WTC11 (cell line): ENCODE data around the gene HLCS. TPM values are rescaled to one million over a fixed set of nuclear protein-coding genes. Genes with fewer than 3 reads are reported as not detected.

Source experiments
- ATAC-seq: fragments of 200-7000 bp; cut with Tn5 transposase; 2 replicates; pipeline ENCODE4 v1.10.0; 2021; ENCODE audit warnings: mild to moderate bottlenecking, moderate library complexity
- CTCF ChIA-PET: fragments of 300-600 bp; sonication (Branson Sonifier 250); formaldehyde crosslinking; loops from one replicate; lab custom pipeline; 2021; ENCODE audit warnings: antibody characterized with exemption; lab: Charles Lee
- POLR2A ChIA-PET: fragments of 350-600 bp; sonication (Branson Sonifier 250); formaldehyde crosslinking; loops from one replicate; lab custom pipeline; 2021; ENCODE audit warnings: antibody characterized with exemption; lab: Charles Lee
- DNase-seq: peaks from one replicate; pipeline ENCODE4 v3.0.0; 2021; ENCODE audit warnings: low spot score
- H3K27ac Mint-ChIP-seq: 2 replicates; pipeline ENCODE4 v1.8.0; 2021; ENCODE audit warnings: mixed read lengths
- H3K27me3 Mint-ChIP-seq: 2 replicates; pipeline ENCODE4 v1.8.0; 2021; ENCODE audit warnings: low read depth, mild to moderate bottlenecking, moderate library complexity, mixed read lengths
- H3K36me3 Mint-ChIP-seq: 2 replicates; pipeline ENCODE4 v1.8.0; 2021; ENCODE audit warnings: mixed read lengths
- H3K4me1 Mint-ChIP-seq: 2 replicates; pipeline ENCODE4 v1.8.0; 2022; ENCODE audit warnings: mixed read lengths
- H3K4me3 Mint-ChIP-seq: 2 replicates; pipeline ENCODE4 v1.8.0; 2021; ENCODE audit warnings: mild to moderate bottlenecking, moderate library complexity, mixed read lengths
- H3K9me3 Mint-ChIP-seq: 2 replicates; pipeline ENCODE4 v1.8.0; 2021; ENCODE audit warnings: mixed read lengths
- ATF1 ChIP-seq: sonication (generic); formaldehyde crosslinking; IDR thresholded peaks from 2 replicates; pipeline ENCODE4 v1.8.1; 2023; ENCODE audit warnings: mild to moderate bottlenecking, moderate library complexity, missing genetic modification reagents
- FOXP1 ChIP-seq: sonication (generic); formaldehyde crosslinking; IDR thresholded peaks from 2 replicates; pipeline ENCODE4 v1.8.0; 2022; ENCODE audit warnings: missing genetic modification reagents, mild to moderate bottlenecking, moderate library complexity, borderline replicate concordance
- GABPB1 ChIP-seq: sonication (generic); formaldehyde crosslinking; IDR thresholded peaks from 2 replicates; pipeline ENCODE4 v1.8.1; 2023; ENCODE audit warnings: mild to moderate bottlenecking, missing genetic modification reagents
- IRF2 ChIP-seq: sonication (generic); formaldehyde crosslinking; IDR thresholded peaks from 2 replicates; pipeline ENCODE4 v1.8.0; 2022; ENCODE audit warnings: low read depth, missing genetic modification reagents, borderline replicate concordance
- JUN ChIP-seq: sonication (generic); formaldehyde crosslinking; IDR thresholded peaks from 2 replicates; pipeline ENCODE4 v1.8.0; 2023; ENCODE audit warnings: mild to moderate bottlenecking, missing genetic modification reagents
- NR3C1 ChIP-seq: sonication (generic); formaldehyde crosslinking; conservative IDR thresholded peaks from 2 replicates; pipeline ENCODE4 v1.8.1; 2023; ENCODE audit warnings: low read depth, mild to moderate bottlenecking, missing genetic modification reagents
- OVOL2 ChIP-seq: fragments of 250-450 bp; sonication (Bioruptor Pico); IDR thresholded peaks from 2 replicates; pipeline ENCODE4 v1.9.0; 2021; ENCODE audit warnings: mild to moderate bottlenecking, borderline replicate concordance
- SMAD3 ChIP-seq: sonication (generic); formaldehyde crosslinking; IDR thresholded peaks from 2 replicates; pipeline ENCODE4 v1.8.0; 2022; ENCODE audit warnings: missing genetic modification reagents, mild to moderate bottlenecking, borderline replicate concordance
- TCF7 ChIP-seq: sonication (generic); formaldehyde crosslinking; IDR thresholded peaks from 2 replicates; pipeline ENCODE4 v1.8.0; 2022; ENCODE audit warnings: mild to moderate bottlenecking, low read depth, missing genetic modification reagents, moderate library complexity
- total RNA-seq: library from RNA; stranded (reverse); gene quantifications from 3 replicates; pipeline ENCODE4 v1.2.3, GENCODE V29; 2021
- TF ChIP-seq, protein P1 (sequence below): sonication (generic); formaldehyde crosslinking; IDR thresholded peaks from 2 replicates; pipeline ENCODE4 v1.8.1; 2022; ENCODE audit warnings: low read depth, missing genetic modification reagents, borderline replicate concordance
- TF ChIP-seq, protein P2 (sequence below): sonication (generic); formaldehyde crosslinking; IDR thresholded peaks from 2 replicates; pipeline ENCODE4 v1.8.1; 2022; ENCODE audit warnings: missing genetic modification reagents, borderline replicate concordance
- TF ChIP-seq, protein P3 (sequence below): sonication (generic); formaldehyde crosslinking; IDR thresholded peaks from 2 replicates; pipeline ENCODE4 v1.8.0; 2022; ENCODE audit warnings: mild to moderate bottlenecking, missing genetic modification reagents
- TF ChIP-seq, protein P4 (sequence below): fragments of 250-450 bp; sonication (Bioruptor Pico); IDR thresholded peaks from 2 replicates; pipeline ENCODE4 v1.9.0; 2021; ENCODE audit warnings: mild to moderate bottlenecking, borderline replicate concordance
- TF ChIP-seq, protein P5 (sequence below): sonication (generic); formaldehyde crosslinking; IDR thresholded peaks from 2 replicates; pipeline ENCODE4 v1.8.0; 2022; ENCODE audit warnings: mild to moderate bottlenecking, missing genetic modification reagents

The HLCS gene
- total RNA-seq, 1 experiment from 2014 or later = 9.3 TPM

DNA sequence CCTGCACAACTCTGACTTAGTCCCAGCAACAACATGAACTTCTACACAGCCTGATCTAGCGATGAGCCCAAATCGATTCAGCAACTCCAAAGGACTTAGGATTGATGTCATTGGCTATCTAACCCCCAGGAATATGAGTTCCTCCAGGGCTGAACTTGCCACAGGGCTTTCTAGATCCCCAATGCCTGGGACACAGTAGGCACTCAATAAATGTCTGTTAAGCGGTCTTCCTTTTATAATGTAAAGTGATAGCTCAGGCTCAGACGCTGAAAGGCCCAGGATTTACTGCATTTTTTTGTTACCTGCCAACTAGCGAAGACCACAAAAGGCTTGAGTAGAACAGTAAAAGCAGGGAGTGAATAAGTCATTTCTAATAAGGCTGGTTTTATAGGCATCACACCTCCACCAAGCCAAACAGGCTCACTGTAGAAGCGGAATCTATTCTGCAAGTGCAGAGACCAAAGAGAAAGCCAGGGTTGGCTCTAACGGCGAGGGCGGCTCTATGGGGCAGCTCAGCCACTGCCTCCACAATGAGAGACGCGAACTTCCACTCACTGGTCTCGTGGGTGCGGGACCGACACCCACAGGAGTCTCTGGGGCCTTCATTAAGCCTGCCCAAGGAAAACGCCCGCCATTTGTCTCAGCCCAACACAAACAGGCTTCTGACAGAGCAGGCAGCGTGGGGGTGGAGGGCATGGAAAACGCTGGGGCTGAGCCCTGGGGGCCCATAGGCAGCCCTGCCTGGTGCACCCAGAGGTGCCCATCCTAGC is 52.0 kb downstream of the HLCS start (continued):
- TF ChIP-seq NR3C1 (CRISPR knock-in tag) = no peak
- TF ChIP-seq ATF1 = no peak
- no peak for TF ChIP-seq OVOL2
- no peak for TF ChIP-seq SMAD3
- TF ChIP-seq, protein P1, sequence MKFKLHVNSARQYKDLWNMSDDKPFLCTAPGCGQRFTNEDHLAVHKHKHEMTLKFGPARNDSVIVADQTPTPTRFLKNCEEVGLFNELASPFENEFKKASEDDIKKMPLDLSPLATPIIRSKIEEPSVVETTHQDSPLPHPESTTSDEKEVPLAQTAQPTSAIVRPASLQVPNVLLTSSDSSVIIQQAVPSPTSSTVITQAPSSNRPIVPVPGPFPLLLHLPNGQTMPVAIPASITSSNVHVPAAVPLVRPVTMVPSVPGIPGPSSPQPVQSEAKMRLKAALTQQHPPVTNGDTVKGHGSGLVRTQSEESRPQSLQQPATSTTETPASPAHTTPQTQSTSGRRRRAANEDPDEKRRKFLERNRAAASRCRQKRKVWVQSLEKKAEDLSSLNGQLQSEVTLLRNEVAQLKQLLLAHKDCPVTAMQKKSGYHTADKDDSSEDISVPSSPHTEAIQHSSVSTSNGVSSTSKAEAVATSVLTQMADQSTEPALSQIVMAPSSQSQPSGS = no peak
- TF ChIP-seq IRF2 (CRISPR knock-in tag) = no peak
- TF ChIP-seq, protein P2, sequence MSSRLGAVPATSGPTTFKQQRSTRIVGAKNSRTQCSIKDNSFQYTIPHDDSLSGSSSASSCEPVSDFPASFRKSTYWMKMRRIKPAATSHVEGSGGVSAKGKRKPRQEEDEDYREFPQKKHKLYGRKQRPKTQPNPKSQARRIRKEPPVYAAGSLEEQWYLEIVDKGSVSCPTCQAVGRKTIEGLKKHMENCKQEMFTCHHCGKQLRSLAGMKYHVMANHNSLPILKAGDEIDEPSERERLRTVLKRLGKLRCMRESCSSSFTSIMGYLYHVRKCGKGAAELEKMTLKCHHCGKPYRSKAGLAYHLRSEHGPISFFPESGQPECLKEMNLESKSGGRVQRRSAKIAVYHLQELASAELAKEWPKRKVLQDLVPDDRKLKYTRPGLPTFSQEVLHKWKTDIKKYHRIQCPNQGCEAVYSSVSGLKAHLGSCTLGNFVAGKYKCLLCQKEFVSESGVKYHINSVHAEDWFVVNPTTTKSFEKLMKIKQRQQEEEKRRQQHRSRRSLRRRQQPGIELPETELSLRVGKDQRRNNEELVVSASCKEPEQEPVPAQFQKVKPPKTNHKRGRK (CRISPR knock-in tag) = no peak

DNA sequence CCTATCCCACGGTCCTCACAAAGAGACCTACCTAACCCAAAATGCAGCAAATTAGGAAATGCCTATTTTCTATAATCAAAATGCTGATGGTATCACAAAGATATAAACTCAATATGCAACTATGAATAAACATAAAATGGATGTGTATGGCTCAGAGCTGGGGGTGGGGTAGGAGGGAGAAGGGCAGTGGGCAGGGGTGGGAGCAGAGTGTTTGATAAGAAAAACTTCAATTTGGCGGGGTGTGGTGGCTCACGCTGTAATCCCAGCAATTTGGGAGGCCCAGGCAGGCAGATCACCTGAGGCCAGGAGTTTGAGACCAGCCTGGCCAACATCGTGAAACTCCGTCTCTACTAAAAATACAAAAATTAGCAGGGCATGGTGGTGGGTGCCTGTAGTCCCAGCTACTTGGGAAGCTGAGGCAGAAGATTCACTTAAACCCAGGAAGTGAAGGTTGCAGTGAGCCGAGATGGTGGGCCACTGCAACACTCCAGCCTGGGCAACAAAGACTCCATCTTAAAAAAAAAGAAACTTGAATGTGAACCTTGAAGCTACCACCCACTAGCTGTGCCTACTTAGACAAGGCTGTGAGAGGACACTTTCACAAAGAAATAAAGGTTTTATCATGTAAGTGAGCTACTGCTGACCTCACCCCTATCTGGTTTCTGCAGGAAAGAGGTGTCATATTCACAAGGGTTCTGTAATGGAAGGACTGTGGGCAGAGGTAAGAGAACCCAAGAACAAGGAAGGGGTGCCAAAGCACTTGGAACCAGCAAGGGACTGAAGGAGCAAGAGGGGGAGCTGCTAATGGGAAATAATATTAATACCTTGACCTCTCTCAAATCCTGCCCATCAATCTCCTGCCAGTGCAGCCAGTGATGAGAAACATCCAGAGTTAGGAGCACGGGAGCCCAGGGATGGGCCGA is 53.0 kb downstream of the HLCS start:
- H3K4me1 Mint-ChIP-seq = peaks cover 46% of the 10 kb centered on the region
- ATAC-seq = no peak
- peaks cover 2% of the 10 kb centered on the region for H3K9me3 Mint-ChIP-seq
- CTCF ChIA-PET = interaction anchor here (0.8 to 2.1 kb wide), 5 partner anchors 14 to 283 kb away, joined by 3 to 12 read pairs (median 4); no protein-coding TSS in a partner anchor
- H3K4me3 Mint-ChIP-seq = peak overlapping the region; percentile 22; the same call in 1 of the 2 replicates
- peak overlapping the region; percentile 37; the same call in 1 of the 2 replicates for H3K27ac Mint-ChIP-seq
- POLR2A ChIA-PET = no interaction called here
- no peaks in the 10 kb centered on the region for H3K36me3 Mint-ChIP-seq
- TF ChIP-seq, protein P3, sequence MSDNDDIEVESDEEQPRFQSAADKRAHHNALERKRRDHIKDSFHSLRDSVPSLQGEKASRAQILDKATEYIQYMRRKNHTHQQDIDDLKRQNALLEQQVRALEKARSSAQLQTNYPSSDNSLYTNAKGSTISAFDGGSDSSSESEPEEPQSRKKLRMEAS (CRISPR knock-in tag) = no peak
- TF ChIP-seq TCF7 (CRISPR knock-in tag) = no peak
- no peak for TF ChIP-seq FOXP1 (CRISPR knock-in tag)
- no peak for TF ChIP-seq JUN
- no peak for TF ChIP-seq NR3C1 (CRISPR knock-in tag)
- no peak for TF ChIP-seq GABPB1 (CRISPR knock-in tag)
- TF ChIP-seq, protein P4, sequence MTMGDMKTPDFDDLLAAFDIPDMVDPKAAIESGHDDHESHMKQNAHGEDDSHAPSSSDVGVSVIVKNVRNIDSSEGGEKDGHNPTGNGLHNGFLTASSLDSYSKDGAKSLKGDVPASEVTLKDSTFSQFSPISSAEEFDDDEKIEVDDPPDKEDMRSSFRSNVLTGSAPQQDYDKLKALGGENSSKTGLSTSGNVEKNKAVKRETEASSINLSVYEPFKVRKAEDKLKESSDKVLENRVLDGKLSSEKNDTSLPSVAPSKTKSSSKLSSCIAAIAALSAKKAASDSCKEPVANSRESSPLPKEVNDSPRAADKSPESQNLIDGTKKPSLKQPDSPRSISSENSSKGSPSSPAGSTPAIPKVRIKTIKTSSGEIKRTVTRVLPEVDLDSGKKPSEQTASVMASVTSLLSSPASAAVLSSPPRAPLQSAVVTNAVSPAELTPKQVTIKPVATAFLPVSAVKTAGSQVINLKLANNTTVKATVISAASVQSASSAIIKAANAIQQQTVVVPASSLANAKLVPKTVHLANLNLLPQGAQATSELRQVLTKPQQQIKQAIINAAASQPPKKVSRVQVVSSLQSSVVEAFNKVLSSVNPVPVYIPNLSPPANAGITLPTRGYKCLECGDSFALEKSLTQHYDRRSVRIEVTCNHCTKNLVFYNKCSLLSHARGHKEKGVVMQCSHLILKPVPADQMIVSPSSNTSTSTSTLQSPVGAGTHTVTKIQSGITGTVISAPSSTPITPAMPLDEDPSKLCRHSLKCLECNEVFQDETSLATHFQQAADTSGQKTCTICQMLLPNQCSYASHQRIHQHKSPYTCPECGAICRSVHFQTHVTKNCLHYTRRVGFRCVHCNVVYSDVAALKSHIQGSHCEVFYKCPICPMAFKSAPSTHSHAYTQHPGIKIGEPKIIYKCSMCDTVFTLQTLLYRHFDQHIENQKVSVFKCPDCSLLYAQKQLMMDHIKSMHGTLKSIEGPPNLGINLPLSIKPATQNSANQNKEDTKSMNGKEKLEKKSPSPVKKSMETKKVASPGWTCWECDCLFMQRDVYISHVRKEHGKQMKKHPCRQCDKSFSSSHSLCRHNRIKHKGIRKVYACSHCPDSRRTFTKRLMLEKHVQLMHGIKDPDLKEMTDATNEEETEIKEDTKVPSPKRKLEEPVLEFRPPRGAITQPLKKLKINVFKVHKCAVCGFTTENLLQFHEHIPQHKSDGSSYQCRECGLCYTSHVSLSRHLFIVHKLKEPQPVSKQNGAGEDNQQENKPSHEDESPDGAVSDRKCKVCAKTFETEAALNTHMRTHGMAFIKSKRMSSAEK (CRISPR knock-in tag) = no peak
- TF ChIP-seq, protein P5, sequence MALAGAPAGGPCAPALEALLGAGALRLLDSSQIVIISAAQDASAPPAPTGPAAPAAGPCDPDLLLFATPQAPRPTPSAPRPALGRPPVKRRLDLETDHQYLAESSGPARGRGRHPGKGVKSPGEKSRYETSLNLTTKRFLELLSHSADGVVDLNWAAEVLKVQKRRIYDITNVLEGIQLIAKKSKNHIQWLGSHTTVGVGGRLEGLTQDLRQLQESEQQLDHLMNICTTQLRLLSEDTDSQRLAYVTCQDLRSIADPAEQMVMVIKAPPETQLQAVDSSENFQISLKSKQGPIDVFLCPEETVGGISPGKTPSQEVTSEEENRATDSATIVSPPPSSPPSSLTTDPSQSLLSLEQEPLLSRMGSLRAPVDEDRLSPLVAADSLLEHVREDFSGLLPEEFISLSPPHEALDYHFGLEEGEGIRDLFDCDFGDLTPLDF = no peak
- H3K27me3 Mint-ChIP-seq = no peaks in the 10 kb centered on the region
- DNase-seq = no peak
